GM21423 (cell line): ENCODE measurements around the gene ATP2B1.
A peak's percentile ranks its signal among the peaks of the same experiment; 100 is the strongest.
"Not testable (repeated sequence)": the region's sequence is repeated elsewhere in the genome, so short reads cannot be mapped to it uniquely, and the experiment has no call there.

Experiments
- ATAC-seq: cut with Tn5 transposase; IDR thresholded peaks from one replicate; pipeline ENCODE4 v1.9.1; 2021; ENCODE audit warnings: mild to moderate bottlenecking, moderate library complexity; ENCODE audit not compliant: unreplicated experiment

Gene ATP2B1

GRCh38 chr12:89708565-89709156, at the start of gene ATP2B1:
Gene ATP2B1 (minus strand): TSS chr12:89708838. CDS start chr12:89655886, 52,952 bp downstream.
- peak; percentile 57 for ATAC-seq

- not testable (repeated sequence) for ATAC-seq
These were observed 49.3 kb upstream of the ATP2B1 start for GRCh38 chr12:89757987-89758386.

- peak; percentile 92 for ATAC-seq
These were observed 48.2 kb upstream of the ATP2B1 start for GRCh38 chr12:89756585-89757398.

- ATAC-seq, result peak; percentile 3
These were observed 47.6 kb upstream of the ATP2B1 start for GRCh38 chr12:89756194-89756584.

GRCh38 chr12:89753997-89754396, 45.4 kb upstream of the ATP2B1 start:
- no peak for ATAC-seq

GRCh38 chr12:89752341-89752740, 43.7 kb upstream of the ATP2B1 start:
- peak; percentile 41 for ATAC-seq

GRCh38 chr12:89750389-89751351, 42.0 kb upstream of the ATP2B1 start:
- ATAC-seq, result no peak

- no peak for ATAC-seq
These were observed 40.2 kb upstream of the ATP2B1 start for GRCh38 chr12:89748791-89749190.

GRCh38 chr12:89745286-89745685, 36.6 kb upstream of the ATP2B1 start:
- no peak for ATAC-seq

GRCh38 chr12:89742337-89743022, 33.8 kb upstream of the ATP2B1 start:
- ATAC-seq, result no peak

- no peak for ATAC-seq
These were observed 32.3 kb upstream of the ATP2B1 start for GRCh38 chr12:89740943-89741342.

- ATAC-seq, result no peak
These were observed 28.4 kb upstream of the ATP2B1 start for GRCh38 chr12:89736995-89737394.

- ATAC-seq, result no peak
These were observed 25.1 kb upstream of the ATP2B1 start for GRCh38 chr12:89733579-89734201.

GRCh38 chr12:89732522-89732921, 23.9 kb upstream of the ATP2B1 start:
- ATAC-seq, result no peak

- ATAC-seq, result no peak
These were observed 23.0 kb upstream of the ATP2B1 start for GRCh38 chr12:89731614-89732013.

- ATAC-seq, result no peak
These were observed 22.5 kb upstream of the ATP2B1 start for GRCh38 chr12:89731089-89731488.

- ATAC-seq, result no peak
These were observed 21.4 kb upstream of the ATP2B1 start for GRCh38 chr12:89729946-89730459.

- no peak for ATAC-seq
These were observed 14.6 kb upstream of the ATP2B1 start for GRCh38 chr12:89723276-89723675.

GRCh38 chr12:89721291-89721987, 12.8 kb upstream of the ATP2B1 start:
- ATAC-seq, result peak; percentile 94
